Smooth muscle cell (in vitro differentiated cells): ENCODE results near the gene EVI2A. TPM values are rescaled to one million over a fixed set of nuclear protein-coding genes. Genes with fewer than 3 reads are reported as not detected.
"Not testable (repeated sequence)": the region's sequence is repeated elsewhere in the genome, so short reads cannot be mapped to it uniquely, and the experiment has no call there.

Source experiments
- DNase-seq: peaks from one replicate; lab custom pipeline; 2025; ENCODE audit not compliant: unreplicated experiment; lab: John Stamatoyannopoulos, UW
- H2AFZ ChIP-seq: fragments of 200-600 bp; sonication (generic); 2 replicates; pipeline ENCODE4 v1.6.0; 2016; ENCODE audit warnings: antibody characterized with exemption, low read depth, mild to moderate bottlenecking
- H3F3A ChIP-seq: fragments of 200-600 bp; sonication (generic); 2 replicates; pipeline ENCODE4 v1.6.0; 2017; ENCODE audit warnings: antibody characterized with exemption, low read depth
- H3K27ac ChIP-seq: fragments of 200-600 bp; sonication (generic); 2 replicates; pipeline ENCODE4 v1.5.1; 2016; ENCODE audit warnings: low read depth, mild to moderate bottlenecking
- H3K27me3 ChIP-seq: fragments of 200-600 bp; sonication (generic); 2 replicates; pipeline ENCODE4 v1.6.1; 2016; ENCODE audit warnings: low read depth, mild to moderate bottlenecking
- H3K36me3 ChIP-seq: fragments of 200-600 bp; sonication (generic); 2 replicates; pipeline ENCODE4 v1.5.1; 2016; ENCODE audit warnings: low read depth
- H3K4me1 ChIP-seq: fragments of 200-600 bp; sonication (generic); 2 replicates; pipeline ENCODE4 v1.5.1; 2016; ENCODE audit warnings: low read depth
- H3K4me2 ChIP-seq: fragments of 200-600 bp; sonication (generic); 2 replicates; pipeline ENCODE4 v1.6.0; 2016; ENCODE audit warnings: mild to moderate bottlenecking
- H3K4me3 ChIP-seq: fragments of 200-600 bp; sonication (generic); 2 replicates; pipeline ENCODE4 v1.5.1; 2016; ENCODE audit warnings: mild to moderate bottlenecking
- H3K79me2 ChIP-seq: fragments of 200-600 bp; sonication (generic); 2 replicates; pipeline ENCODE4 v1.6.0; 2016; ENCODE audit warnings: low read depth, mild to moderate bottlenecking
- H3K9ac ChIP-seq: fragments of 200-600 bp; sonication (generic); 2 replicates; pipeline ENCODE4 v1.6.0; 2016; ENCODE audit warnings: low read depth
- H3K9me3 ChIP-seq: fragments of 200-600 bp; sonication (generic); replicated peaks from 2 replicates; pipeline ENCODE4 v1.5.1; 2016; ENCODE audit warnings: low read depth
- H4K20me1 ChIP-seq: fragments of 200-600 bp; sonication (generic); 2 replicates; pipeline ENCODE4 v1.6.0; 2016; ENCODE audit warnings: low read depth
- CTCF ChIP-seq: fragments of 200-600 bp; sonication (generic); IDR thresholded peaks from 2 replicates; pipeline ENCODE4 v1.5.1; 2017; ENCODE audit warnings: borderline replicate concordance, mild to moderate bottlenecking, antibody characterized with exemption; ENCODE audit not compliant: insufficient read depth, poor library complexity, severe bottlenecking
- WGBS: methylation state at CpG from one replicate; pipeline ENCODE4 v1.1.7; 2016; ENCODE audit warnings: low lambda C conversion rate; 5-methylcytosine and 5-hydroxymethylcytosine counted together
- polyA plus RNA-seq: library from polyadenylated mRNA; unstranded; fragments of >200 nt; fragmentation: Nextera tagmentation; extraction: Ambion mirVana; gene quantifications from 2 replicates; pipeline ENCODE4 v1.2.1, GENCODE V29; 2016
- total RNA-seq: library from RNA; depleted of rRNA; stranded (reverse); fragments of >200 nt; gene quantifications from 2 replicates; pipeline ENCODE4 v1.2.3, GENCODE V29; 2014

The EVI2A gene
- total and polyA plus RNA-seq, 2 experiments from 2014 or later = 0.33 TPM; not detected in 1

DNA sequence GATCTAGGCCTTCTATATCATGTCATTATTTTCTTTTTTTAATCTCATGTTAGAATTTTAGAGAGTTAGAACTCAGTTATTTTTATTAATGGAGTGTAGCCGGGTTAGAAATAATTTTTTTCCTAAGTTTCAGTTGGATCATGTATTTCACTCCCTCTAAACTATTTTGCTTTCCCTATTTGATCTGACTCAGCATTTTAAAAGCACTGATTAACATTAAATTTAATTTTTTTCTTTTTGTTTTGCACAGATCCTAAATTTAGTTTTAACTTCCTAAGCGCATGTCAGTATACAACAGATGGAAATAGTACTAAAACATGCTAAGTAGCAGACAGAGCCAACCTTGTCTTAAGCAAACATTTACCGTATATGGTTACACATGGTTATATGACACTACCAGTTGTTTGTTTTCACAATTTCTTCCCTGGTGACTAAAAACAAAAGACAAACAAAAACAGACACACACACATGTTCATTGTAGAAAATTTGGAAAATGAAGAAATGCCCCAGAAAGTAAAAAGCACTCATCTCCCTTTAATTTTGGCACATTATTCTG is 36.5 kb upstream of the EVI2A start:
- 95% methylated on average over 3 of the region's 3 CpGs for WGBS

GRCh38 chr17:31357091-31357490 is 35.7 kb upstream of the EVI2A start:
- 96% methylated on average over 2 of the region's 2 CpGs for WGBS
- H3K36me3 ChIP-seq = peaks cover 23% of the 10 kb centered on the region
- H3K4me2 ChIP-seq = no peak overlapping the region
- no peak overlapping the region for H3K4me3 ChIP-seq
- no peak overlapping the region for H2AFZ ChIP-seq
- H3K79me2 ChIP-seq = no peaks in the 10 kb centered on the region
- H4K20me1 ChIP-seq = peaks cover 4% of the 10 kb centered on the region
- TF ChIP-seq CTCF = no peak
- H3K27me3 ChIP-seq = no peaks in the 10 kb centered on the region
- no peaks in the 10 kb centered on the region for H3K9me3 ChIP-seq
- no peak for DNase-seq
- H3K4me1 ChIP-seq = no peaks in the 10 kb centered on the region
- H3F3A ChIP-seq = no peaks in the 10 kb centered on the region
- H3K27ac ChIP-seq = no peak overlapping the region
- H3K9ac ChIP-seq = no peak overlapping the region

More for the DNA sequence above, 36.5 kb upstream of the EVI2A start:
- H3K36me3 ChIP-seq = peaks cover 24% of the 10 kb centered on the region
- H4K20me1 ChIP-seq = peaks cover 4% of the 10 kb centered on the region
- H3K79me2 ChIP-seq = no peaks in the 10 kb centered on the region
- H3K4me2 ChIP-seq = no peak overlapping the region
- H3K9me3 ChIP-seq = no peaks in the 10 kb centered on the region
- H3K27me3 ChIP-seq = no peaks in the 10 kb centered on the region
- no peak for DNase-seq
- no peaks in the 10 kb centered on the region for H3K4me1 ChIP-seq
- no peaks in the 10 kb centered on the region for H3F3A ChIP-seq
- H3K4me3 ChIP-seq = no peak overlapping the region
- TF ChIP-seq CTCF = no peak
- no peak overlapping the region for H2AFZ ChIP-seq
- H3K9ac ChIP-seq = no peak overlapping the region
- H3K27ac ChIP-seq = no peak overlapping the region

- DNase-seq = no peak
- Histone ChIP-seq H3K4me2 (no peak overlapping the region), H3F3A (no peaks in the 10 kb centered on the region), H3K79me2 (no peaks in the 10 kb centered on the region), H3K9ac (no peak overlapping the region), H3K27ac (no peak overlapping the region), H3K4me3 (no peak overlapping the region), H2AFZ (no peak overlapping the region), H4K20me1 (peaks cover 4% of the 10 kb centered on the region), H3K9me3 (no peaks in the 10 kb centered on the region), H3K4me1 (no peaks in the 10 kb centered on the region), H3K36me3 (peaks cover 19% of the 10 kb centered on the region), H3K27me3 (no peaks in the 10 kb centered on the region)
- no peak for TF ChIP-seq CTCF
- WGBS = 98% methylated on average over 1 of the region's 1 CpG
Observed at GRCh38 chr17:31355935-31356334, 34.5 kb upstream of the EVI2A start.

- Histone ChIP-seq H3K79me2 (no peaks in the 10 kb centered on the region), H3K27me3 (no peaks in the 10 kb centered on the region), H3F3A (no peaks in the 10 kb centered on the region), H3K9me3 (no peaks in the 10 kb centered on the region), H4K20me1 (no peaks in the 10 kb centered on the region), H2AFZ (no peak overlapping the region), H3K9ac (no peak overlapping the region), H3K4me3 (no peak overlapping the region), H3K27ac (no peak overlapping the region), H3K4me2 (no peak overlapping the region), H3K36me3 (peaks cover 14% of the 10 kb centered on the region), H3K4me1 (no peaks in the 10 kb centered on the region)
- DNase-seq = no peak
- TF ChIP-seq CTCF = no peak
Observed at GRCh38 chr17:31349454-31349853, 28.0 kb upstream of the EVI2A start.

GRCh38 chr17:31345191-31345747 is 23.8 kb upstream of the EVI2A start:
- not testable (repeated sequence) for H3K4me1 ChIP-seq, H3K36me3 ChIP-seq, H3K9ac ChIP-seq, H3K4me3 ChIP-seq, H3K27ac ChIP-seq, H3K27me3 ChIP-seq, H3K4me2 ChIP-seq, H3F3A ChIP-seq, H3K79me2 ChIP-seq, H3K9me3 ChIP-seq, H2AFZ ChIP-seq, DNase-seq
- WGBS = 93% methylated on average over 14 of the region's 34 CpGs
- H4K20me1 ChIP-seq = peaks cover 11% of the 10 kb centered on the region
